ENCODE measurements around the gene FLRT3. TPM values are rescaled to one million over a fixed set of nuclear protein-coding genes. Genes with fewer than 3 reads are reported as not detected.

Gene FLRT3
- total RNA-seq, 4 donors from 2014 or later, result 23.0 to 36.8 (median 25.9) TPM

DNA sequence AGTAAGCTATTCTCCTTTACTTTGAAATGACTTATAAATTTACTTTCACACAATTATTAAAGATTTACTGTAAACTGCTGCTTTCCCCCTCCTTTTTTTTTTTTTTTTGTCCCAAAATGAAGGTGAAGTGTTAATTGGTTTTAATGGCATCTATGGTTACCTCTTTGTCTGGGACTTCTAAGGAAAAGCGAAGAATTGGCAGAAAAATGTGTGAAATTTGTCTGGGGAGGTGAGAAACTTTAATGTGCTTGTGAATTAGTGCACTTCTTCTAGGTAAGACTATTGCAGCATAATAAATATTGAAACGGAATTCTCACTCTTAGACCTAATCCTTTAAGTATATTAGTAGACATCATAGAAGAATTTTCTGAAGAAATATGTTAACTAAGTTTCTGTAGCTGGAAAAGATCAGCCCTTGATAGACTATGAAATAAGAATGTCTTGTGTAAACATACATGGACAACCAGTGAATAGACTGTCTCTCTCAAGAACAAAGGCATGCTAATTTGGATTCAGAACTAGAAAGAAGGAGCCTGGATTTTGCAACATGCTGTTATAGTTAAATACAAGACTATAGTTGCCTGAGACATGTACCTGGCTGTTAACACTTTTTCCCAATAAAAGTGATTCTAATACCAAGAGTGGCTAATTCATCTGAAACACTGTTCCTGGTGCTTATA, 23.9 kb downstream of the FLRT3 start:
- H3K4me3 ChIP-seq (ENCODE audit: low read depth, poor library complexity, severe bottlenecking), result no peak overlapping the region
- WGBS, 2 donors, result 84 to 88% methylated on average over 2 of the region's 2 CpGs
- no peak for DNase-seq (ENCODE audit: low spot score in 2 of 2)
- intact Hi-C loops (cut with DNase I; ENCODE audit: low total_unique reads), result no loop called here
- no peak for TF ChIP-seq POLR2A (IDR thresholded peaks at IDR 0.05)
- no peak for TF ChIP-seq CTCF (IDR thresholded peaks at IDR 0.05)

DNA sequence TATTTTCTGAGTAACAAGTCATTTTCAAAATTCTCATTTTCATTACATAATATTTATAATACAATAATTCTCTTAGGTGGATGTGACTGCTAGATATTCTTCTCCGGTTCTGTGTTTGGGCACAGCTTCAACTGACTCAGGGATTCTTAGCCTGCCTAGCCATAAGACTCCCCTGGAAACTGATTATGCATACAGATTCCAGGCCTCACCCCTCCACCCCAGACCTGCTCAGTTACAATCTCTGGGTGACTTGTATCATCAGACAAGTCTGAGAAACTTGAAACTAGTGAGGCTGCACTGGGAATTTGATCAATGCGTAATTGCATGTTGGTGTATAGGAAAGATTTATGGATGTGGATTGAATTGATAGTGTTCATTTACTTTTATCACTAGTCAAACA, 25.4 kb downstream of the FLRT3 start:
- TF ChIP-seq POLR2A (IDR thresholded peaks at IDR 0.05) (no peak), CTCF (IDR thresholded peaks at IDR 0.05) (no peak)
- 90 to 92% methylated on average over 2 of the region's 2 CpGs for WGBS, 2 donors
- DNase-seq (ENCODE audit: low spot score in 2 of 2), result no peak
- intact Hi-C loops (cut with DNase I; ENCODE audit: low total_unique reads), result no loop called here
- H3K4me3 ChIP-seq (ENCODE audit: low read depth, poor library complexity, severe bottlenecking), result no peak overlapping the region

DNA sequence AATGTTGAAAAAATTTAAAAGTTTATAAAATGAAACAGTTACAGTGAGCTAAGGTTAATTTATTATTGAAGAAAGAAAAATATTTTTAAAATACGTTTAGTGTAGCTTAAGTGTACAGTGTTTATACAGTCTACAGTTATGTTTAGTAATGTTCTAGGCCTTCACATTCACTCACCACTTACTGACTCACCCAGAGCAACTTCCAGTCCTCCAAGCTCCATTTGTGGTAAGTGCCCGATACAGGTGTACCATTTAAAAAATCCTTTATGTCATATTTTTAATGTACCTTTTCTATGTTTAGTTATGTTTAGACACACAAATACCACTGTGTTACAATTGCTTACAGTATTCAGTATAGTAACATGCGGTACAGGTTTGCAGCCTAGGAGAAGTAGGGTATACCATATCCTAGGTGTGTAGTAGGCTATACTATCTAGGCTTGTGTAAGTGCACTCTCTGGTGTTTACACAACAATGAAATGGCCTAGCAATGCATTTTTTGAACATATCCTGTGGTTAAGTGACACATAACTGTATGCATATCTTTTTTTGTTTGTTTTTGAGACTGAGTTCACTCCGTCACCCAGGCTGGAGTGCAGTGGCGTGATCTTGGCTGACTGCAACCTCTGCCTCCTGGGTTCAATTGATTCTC, 26.3 kb downstream of the FLRT3 start:
- WGBS, 2 donors, result 90 to 94% methylated on average over 5 of the region's 5 CpGs
- H3K4me3 ChIP-seq (ENCODE audit: low read depth, poor library complexity, severe bottlenecking), result no peak overlapping the region
- DNase-seq (ENCODE audit: low spot score in 2 of 2), result no peak
- intact Hi-C loops (cut with DNase I; ENCODE audit: low total_unique reads), result no loop called here
- TF ChIP-seq POLR2A (IDR thresholded peaks at IDR 0.05) (no peak), CTCF (IDR thresholded peaks at IDR 0.05) (no peak)

DNA sequence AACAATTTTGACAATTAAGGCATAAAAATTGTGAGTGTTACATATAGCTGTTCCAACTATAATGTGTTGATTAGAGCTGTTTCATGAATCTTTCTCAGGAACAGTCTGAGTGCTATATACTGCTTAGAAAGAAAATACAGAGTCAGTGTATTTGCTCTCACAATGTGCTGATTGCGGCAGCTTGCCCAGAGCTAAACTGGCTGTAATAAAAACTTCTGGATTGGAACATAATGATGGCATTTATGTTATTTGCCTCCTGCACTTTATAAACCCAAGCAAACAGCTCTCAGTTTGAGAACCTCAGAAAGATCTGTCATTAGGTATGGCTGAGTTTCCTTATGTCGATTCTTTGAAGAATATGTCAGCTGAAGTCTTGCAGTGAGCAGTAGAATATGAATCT, 29.5 kb downstream of the FLRT3 start:
- no peak for DNase-seq (ENCODE audit: low spot score in 2 of 2)
- TF ChIP-seq POLR2A (IDR thresholded peaks at IDR 0.05) (no peak), CTCF (IDR thresholded peaks at IDR 0.05) (no peak)
- H3K4me3 ChIP-seq (ENCODE audit: low read depth, poor library complexity, severe bottlenecking), result no peak overlapping the region
- intact Hi-C loops (cut with DNase I; ENCODE audit: low total_unique reads), result no loop called here
- 76 to 89% methylated on average over 2 of the region's 2 CpGs for WGBS, 2 donors

GRCh38 chr20:14304472-14304871, 32.9 kb downstream of the FLRT3 start:
- no peak for TF ChIP-seq POLR2A (IDR thresholded peaks at IDR 0.05)
- TF ChIP-seq CTCF (IDR thresholded peaks at IDR 0.05), result no peak
- intact Hi-C loops (cut with DNase I; ENCODE audit: low total_unique reads), result no loop called here
- WGBS, 2 donors, result 82 to 95% methylated on average over 1 of the region's 1 CpG
- DNase-seq (ENCODE audit: low spot score in 2 of 2), result no peak
- no peak overlapping the region for H3K4me3 ChIP-seq (ENCODE audit: low read depth, poor library complexity, severe bottlenecking)
